Measurements from ENCODE around the gene SNX9.
A peak's percentile ranks its signal among the peaks of the same experiment; 100 is the strongest.
"Not testable (repeated sequence)": the region's sequence is repeated elsewhere in the genome, so short reads cannot be mapped to it uniquely, and the experiment has no call there.

SNX9 gene

DNA sequence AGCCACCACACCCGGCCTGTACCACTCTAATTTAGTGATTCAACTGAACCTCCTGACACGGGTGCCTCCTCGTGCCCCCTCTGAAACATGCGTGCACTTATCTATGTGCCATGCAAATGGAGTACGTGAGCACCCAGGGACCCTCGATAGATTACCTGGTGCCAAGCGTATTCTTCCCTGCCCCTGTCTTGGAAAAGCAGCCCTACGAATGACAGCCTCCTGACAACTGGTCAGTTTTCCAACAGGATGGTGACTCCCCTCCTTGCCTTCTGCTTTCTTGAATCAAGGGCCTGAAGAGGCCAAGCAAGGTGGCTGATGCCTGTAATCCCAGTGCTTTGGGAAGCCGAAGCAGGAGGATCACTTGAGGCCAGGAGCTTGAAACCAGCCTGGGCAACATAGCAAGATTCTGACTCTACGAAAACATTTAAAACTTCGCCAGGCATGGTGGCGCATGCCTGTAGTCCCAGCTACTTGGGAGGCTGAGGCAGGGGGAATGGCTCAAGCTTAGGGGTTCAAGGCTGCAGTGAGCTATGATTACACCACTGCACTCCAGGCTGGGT lies 133.2 kb downstream of the SNX9 start:
- DNase-seq: no peak

DNA sequence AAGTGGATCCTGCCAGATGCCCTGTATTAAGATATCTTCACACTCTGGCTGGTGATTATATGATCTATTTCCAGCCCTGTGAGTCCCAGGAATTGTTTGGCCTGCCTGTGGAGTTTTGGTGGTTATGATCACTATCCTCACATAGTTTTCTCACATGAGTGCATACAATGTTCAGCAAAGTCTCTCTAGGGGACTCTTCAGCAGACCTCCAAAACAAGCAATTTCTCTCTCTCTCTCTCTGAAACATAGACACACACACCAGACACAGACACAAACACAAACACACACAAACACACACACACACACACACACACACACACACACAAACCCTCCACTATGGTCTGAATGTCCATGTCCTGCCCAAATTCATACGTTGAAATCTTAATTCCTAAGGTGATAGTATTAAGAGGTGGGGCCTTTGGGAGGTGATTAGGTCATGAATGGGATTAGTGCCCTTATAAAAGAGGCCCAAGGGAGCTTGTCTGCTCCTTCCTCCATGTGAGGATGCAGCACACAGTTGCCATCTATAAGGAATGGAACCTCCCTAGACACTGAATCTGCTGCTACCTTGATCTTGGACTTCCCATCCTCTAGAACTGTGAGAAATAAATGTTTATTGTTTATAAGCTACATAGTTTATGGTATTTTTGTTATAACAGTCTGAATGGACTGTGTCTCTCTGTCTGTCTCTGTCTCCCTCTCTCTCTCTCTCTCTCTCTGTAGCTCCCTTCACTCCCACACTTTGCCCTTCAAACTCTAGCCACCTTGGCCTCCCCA lies 136.6 kb downstream of the SNX9 start:
- no peak for DNase-seq

DNA sequence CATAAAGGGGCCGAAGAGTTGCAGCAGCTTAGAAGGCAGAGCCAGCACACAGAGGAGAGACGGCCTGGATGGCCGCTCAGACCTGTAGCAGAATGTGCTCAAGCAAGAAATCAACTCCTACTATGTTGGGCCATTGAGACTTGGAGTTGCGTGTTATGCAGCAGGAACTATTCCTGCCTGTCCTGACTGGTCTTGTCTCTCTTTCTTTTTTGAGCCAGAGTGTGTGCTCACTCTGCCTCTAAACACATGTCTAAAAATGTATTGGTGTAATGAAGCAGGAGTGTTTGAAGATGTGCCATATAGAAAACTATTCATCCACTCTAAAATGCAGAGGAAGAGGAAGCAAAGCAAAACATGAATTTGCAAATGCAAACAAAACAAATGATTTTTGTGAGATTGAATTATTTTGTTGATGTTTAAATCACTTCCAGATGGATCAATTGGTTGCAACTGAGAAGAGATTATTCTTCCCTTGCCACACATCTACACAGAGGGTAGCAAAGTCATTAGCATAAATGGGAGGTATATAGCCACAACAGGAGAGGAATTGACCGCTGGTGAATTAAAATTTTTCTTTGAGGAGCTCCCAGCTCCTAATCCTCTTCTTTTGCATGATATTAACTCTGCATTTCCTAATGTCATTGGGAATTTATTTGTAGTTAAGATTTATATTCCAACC lies 138.2 kb downstream of the SNX9 start:
- no peak for DNase-seq

DNA sequence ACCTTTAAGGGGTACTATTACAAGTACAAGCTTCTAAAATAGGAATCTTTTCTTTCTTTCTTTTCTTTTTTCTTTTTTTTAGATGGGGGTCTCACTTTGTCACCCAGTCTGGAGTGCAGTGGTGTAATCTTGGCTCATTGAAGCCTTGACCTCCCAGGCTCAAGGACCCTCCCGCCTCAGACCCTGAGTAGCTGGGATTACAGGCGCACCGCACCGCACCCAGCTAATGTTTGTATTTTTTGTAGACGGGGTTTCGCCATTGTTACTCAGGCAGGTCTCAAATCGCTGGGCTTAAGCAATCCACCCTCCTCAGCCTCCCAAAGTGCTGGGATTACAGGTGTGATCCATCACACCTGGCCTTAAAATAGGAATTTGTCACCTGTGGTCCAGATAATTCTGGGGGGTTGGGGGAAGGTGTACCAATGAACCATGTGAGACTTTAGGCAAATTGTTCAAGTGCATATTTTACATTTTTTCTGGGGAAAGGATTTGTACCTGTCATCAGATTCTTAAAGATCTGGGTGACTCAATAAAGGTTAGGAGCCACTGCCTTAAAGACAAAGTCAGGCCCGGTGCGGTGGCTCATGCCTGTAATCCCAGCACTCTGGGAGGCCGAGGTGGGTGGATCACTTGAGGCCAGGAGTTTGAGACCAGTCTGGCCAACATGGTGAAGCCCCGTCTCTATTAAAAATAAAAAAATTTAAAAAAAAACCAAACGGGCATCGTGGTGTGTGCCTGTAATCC lies 139.0 kb downstream of the SNX9 start:
- DNase-seq: no peak

DNA sequence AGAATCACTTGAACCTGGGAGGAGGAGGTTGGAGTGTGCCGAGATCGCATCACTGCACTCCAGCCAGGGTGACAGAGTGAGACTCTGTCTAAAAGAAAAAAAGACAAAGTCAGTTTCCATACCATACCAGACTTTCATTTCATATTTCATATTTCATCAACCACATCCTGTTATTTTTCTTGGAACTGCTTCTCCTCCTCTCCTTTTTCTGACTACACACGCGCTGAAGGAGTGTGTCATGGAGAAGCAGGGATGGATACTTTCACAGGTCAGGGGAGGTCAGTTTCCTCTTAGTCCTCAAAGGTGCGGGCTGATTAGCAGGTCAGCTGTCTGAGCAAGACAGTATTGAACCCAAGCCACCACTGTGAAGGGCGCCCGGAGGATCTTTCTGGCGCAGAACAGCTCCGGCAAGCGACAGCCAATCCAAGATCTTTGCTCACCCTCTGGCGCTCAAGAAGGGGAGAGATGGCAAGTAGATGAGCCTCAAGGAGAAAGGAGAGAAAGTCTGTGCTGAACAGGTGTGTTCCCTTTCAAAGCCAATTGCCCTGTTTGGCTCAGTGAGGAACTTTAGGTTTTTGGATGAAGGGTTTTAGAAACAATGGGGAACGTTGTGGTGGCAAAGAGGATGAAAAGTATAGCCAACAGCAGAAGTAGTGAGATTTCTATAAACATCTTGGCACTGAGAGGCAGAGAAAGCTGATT lies 139.7 kb downstream of the SNX9 start:
- peak; percentile 23 for DNase-seq

DNA sequence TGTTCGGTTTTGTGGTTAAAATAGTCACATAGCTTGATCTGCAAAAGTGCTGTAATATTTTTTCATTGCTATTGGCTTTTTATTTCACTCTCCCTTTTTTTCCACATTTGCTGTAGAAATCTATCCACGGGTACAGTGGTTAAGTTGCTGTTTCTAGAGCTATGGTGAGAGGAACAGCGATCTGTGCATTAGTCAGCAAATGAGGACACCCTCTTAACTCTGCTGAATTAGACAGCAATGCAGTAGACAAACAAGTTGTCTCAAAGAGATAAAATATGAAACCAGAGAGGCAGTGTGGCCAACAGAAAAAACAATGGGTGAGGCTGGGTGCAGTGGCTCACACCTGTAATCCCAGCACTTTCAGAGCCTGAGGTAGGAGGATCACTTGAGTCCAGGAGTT lies 141.1 kb downstream of the SNX9 start:
- DNase-seq: peak; percentile 20

DNA sequence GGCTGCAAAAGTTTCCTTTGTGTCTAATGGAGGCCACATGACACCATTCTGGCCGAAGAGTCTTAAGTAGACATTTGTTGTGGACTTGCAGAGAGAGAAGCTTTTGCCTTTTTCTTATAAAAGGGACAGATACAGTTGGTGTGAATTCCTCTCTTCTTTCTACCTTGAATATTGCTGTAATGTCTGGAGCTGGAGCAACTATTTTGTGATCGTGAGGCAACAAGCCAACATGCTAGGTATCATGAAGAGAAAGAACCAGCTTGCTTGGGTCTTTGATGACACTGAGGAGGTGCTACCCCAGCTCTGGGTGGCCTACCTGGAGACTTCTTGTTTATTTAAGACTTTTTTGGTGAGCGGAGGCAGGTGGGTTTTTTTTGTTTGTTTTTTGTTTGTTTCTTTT lies 142.3 kb downstream of the SNX9 start:
- DNase-seq: no peak

DNA sequence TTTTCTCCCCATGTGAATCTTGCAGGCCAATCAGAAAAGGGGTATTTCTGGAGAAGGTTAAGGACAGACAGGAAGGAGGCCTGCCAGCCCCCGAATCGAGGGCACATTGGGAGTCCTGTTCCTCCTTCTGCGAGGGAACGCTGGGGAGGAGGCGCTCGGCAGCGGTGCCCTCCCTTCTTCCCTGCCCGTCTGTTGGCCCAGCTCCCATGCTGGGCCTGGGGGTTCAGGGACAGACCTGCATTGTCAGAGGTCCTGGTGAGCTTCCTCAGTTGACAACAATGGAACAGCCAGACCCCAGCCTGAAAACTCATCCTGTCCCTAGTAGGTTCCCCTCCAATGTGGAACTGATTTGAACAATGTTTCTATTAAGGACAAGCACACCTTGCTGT lies 143.5 kb downstream of the SNX9 start:
- DNase-seq: no peak

DNA sequence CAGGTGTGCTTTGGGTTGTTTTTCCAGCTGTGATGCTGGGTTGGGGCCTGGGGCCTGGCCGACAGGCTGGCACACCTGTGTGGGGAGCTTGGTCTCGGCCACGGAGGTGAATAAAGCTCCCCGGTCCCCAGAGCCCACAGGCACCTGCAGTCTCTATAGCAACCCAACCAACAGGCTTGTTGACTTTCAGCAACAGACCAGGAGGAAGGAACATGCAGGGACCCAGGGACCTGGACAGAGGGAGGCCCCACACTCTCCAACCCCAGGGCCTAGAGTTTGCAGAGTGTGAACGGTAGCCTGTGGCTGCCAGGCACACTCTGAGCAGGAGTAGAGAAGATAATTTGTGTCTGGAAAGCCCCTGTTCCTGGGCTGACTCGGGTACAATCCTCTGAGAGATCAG lies 144.0 kb downstream of the SNX9 start:
- no peak for DNase-seq

DNA sequence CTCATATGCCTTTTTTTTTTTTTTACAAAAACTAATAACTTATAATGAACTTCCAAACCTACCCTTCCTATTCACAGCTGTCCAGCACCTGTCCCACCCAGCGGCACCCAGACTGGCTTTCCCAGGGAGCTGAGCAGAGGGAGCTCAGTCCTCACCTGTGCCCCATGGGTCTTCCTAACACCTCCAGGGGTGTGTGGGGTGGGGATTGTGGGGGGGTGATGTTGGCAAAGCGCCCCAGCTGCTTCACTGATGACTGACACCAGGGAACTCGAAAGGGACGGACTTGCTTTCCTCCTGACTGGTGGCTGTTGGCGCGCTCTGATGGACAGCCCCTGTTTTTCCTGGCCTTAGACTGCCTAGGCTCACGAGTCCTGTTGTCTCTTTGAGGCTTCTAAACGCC lies 144.4 kb downstream of the SNX9 start:
- DNase-seq: no peak

DNA sequence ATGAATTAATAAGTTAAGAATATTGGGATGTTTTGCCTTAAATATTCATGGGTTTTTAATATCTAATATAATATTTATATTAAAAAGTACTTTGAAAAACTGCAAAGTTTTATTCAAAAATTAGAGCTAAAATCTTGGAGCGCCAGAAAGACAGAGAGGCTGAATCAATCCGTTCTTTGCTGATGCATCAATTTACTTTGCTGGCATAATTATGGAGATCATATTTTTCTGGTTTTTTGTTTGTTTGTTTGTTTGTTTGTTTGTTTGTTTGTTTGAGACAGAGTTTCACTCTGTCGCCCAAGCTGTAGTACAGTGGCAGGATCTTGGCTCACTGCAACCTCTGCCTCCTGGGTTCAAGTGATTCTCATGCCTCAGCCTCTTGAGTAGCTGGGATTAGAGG lies 149.1 kb downstream of the SNX9 start:
- DNase-seq: not testable (repeated sequence)

DNA sequence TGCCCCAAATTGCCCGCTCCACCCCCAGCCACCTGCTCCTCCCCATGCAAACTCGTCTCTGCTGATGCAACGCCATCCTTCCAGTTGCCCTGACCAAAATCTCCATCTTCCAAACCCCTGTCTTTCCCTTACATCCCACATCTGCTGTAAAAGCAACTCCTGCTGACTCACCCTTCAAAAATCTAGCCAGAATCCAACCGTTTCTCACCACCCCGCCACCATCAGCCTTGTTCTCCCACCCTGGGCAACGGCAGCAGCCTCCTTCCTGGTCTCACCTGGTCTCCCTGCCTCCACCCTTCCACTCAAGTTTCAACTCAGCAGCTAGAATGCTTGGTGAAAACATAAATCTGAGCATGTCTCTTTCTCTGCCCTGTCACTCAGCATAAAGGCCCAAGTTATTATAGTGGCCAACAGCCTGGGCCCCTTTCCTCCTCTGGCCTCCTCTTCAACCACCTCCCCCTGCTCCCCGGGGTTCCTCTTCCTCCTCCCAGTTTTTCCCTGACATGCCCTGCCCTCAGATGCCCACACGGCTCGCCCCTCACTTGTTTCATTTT lies 151.4 kb downstream of the SNX9 start:
- DNase-seq: no peak

DNA sequence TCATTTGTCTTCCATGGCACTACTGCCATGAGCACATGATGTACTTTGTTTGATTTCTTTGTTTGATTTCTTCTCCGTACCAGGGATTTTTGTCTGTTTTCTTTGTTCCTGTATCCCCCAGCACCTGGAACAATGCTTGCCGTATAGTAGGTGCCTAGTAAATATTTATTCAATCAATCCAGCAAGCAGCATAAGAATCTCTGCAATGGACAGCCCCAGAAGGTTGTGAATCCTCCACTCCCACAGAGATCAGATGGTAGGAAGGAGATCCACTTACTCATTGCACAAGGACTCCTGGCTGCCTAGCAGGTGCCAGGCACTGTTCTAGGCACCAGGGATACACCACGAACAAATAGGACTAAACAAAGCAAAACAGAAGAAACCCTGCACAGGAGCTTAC lies 151.9 kb downstream of the SNX9 start:
- no peak for DNase-seq

DNA sequence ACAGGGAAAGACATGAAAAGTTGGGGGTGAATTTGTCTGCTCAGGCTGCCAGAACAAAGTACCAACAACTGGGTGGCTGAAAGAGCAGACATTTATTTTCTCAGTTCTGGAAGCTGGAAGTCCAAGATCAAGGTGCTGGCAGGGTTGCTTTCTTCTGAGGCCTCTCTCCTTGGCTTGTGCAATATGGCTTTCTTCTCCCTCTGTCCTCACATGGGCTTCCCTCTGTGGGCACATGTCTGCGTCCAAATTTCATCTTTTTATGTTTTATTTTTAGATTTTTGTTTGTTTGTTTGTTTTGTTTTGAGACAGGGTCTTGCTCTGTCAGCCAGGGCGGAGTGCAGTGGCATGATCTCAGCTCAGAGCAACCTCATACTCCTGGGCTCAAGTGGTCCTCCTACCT lies 152.4 kb downstream of the SNX9 start:
- DNase-seq: no peak

DNA sequence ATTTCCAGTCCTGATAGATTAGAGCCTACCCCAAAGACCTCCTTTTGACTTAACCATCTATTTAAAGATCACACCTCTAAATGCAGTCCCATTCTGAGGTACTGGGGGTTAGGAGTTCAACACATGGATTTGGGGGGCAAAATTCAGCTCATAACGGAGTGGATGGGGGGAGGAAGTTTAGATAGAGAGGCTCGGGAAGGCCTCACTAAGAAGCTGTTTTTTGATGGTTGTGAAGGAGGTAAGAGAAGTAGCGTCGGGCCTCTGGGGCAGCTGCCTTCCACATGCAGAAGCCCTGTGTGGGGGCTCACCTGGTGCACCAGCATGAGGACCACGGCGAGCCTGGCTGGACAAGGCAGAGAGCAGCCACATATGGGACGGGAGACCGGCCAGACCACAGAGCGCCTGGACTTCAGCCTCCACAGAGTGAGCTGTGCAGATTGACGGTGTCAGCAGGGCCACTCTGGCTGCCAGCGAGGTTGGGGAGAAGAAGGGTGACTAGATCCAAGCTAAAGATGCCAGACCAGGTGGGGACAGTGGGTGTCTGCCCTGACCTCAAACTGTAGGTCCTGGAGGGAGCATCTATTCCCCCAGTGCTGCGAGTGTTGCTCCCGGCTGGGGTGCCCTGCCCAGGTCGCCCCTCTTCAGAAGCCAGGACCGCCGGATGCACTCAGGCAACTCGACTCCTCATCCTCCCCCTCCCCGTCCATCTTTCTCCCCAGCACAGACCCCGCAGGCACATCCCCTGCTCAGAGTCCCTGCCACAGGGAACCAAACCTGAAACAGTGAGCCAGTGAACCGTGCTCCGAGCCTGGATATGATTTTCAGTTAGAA lies 153.5 kb downstream of the SNX9 start:
- DNase-seq: no peak

DNA sequence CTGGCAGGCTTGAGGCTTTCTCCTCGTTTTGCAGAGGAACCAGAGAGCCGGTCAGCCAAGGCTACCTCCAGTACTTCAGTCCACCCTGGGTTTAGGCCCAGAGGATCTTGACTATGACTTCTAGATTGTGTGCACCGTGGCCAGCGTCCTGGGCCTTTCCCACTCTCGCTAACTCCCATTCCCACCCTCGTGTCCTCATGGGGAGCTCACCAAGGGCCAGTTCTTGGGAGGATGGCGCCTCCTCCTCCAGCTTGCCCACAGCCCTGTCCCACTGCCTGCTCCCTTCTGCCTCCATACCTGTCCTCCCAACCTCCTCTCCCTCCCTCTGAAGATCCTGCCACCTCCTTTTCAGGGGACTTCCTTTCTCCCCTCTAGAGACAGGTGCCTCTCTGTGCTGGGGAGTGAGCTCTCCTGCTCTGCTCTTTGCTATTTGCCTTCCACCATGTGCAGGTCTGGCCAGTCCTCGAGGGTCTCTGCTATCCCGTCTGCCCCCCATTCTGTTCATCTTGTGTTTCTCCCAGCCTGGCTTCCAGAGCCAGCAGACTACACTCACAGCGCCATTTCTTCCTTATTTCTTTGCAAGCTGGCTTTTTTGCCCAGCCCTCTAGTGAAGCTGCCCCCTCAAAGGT lies 154.2 kb downstream of the SNX9 start:
- DNase-seq: no peak

DNA sequence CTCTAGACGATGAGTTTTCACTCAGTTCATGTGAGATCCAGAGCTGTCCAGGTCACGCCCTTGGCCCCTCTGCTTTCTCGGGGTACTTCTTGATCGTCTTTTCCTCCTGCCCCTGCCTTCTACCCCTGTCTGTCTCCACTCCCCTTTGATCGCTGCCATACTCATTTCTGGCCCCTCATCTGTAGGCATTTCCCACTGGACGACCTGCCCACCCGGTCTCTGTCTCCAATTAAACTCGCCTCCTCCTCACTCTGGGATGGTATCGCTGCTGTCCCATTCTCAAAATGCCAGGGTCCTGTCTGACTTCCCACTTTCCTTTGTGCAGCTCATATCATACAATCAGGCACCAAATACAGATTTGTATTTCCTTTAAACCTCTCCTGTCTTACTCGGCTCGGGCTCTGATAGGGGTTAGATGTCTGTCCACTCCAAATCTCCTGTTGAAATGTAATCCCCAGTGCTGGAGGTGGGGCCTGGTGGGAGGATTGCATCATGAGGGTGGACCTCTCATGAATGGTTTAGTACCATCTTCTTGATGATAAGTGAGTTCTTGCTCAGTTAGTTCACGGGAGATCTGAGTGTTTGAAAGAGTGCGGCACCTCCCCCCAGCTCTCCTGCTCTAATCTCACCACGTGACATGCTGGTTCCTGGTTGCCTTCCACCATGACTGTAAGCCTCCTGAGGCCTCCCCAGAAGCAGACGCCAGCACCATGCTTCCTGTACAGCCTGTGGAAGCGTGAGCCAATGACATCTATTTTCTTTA lies 155.2 kb downstream of the SNX9 start:
- DNase-seq: no peak

DNA sequence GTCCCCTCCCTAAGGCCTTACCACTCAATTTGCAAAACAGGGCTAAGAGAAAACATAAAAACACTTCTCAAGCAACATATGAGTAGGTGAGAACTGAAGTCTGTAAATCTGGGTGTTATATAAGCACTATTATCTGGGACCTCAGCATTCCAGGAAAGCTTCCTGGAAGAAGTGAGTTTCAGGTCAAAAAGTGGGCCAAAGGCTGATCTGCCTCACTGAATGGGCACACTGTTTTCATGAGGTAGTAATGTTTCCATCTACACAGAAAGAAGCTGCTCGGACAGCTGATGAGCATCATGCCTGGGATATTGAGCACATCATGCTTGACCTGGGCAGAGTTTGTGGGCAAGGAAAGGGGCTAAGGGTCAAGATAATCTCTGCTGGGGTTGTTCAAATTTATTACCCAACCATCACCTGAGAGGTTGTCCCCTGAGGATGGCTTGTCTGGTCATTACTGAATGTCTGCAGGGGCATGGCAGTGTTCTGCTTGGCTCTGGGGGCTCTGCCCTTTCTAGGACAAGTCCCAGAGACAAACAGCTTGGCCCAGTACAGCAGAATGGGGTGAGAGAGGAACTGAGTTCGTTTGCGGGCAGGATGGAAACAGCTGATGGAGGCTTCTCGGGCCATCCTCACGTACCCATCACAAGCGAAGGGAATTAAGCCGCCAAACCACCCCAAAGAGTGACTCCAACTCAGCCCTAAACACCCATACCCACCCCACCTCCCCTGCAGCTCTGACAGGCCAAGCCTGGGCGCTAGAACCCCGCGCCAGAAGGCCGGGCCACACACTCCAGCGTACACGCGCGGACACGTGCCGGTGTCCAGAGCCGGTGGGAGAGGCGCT lies 157.5 kb downstream of the SNX9 start:
- no peak for DNase-seq

DNA sequence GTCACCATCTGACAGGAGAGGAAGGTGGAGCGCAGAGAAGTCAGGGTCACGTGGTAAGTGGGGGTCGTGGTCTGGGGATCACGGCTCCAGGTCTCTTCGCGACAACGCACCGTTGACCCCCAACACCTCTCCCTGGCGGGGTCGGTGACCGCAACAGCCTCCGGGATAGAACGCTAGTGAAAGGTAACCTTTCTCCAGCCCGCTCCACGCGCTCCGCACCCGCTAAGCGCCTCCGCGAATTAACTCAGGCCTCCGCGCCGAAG lies 158.0 kb downstream of the SNX9 start:
- no peak for DNase-seq

Data from hematopoietic multipotent progenitor cell treated with erythropoietin and hydrocortisone succinate and interleukin-3 and kit ligand, for 8 days (in vitro differentiated cells).